KMS-11 (cell line): Measurements from ENCODE around the gene NRCAM.

Experiments used
- H2AFZ ChIP-seq: fragments of 200-600 bp; sonication (generic); 2 replicates; pipeline ENCODE4 v1.6.1; 2016; ENCODE audit warnings: antibody characterized with exemption, mixed run types, low read depth
- H3K27ac ChIP-seq: fragments of 200-600 bp; sonication (generic); 2 replicates; pipeline ENCODE4 v1.6.1; 2016; ENCODE audit warnings: mild to moderate bottlenecking, mixed run types
- H3K27me3 ChIP-seq: fragments of 200-600 bp; sonication (generic); 2 replicates; pipeline ENCODE4 v1.6.1; 2017; ENCODE audit warnings: mild to moderate bottlenecking, low read depth, mixed run types, moderate library complexity; ENCODE audit not compliant: insufficient read depth
- H3K36me3 ChIP-seq: fragments of 200-600 bp; sonication (generic); 2 replicates; pipeline ENCODE4 v1.6.1; 2017; ENCODE audit warnings: mild to moderate bottlenecking, mixed run types; ENCODE audit not compliant: insufficient read depth
- H3K4me1 ChIP-seq: fragments of 200-600 bp; sonication (generic); 2 replicates; pipeline ENCODE4 v1.6.1; 2016; ENCODE audit warnings: mild to moderate bottlenecking, low read depth, mixed run types; ENCODE audit not compliant: poor library complexity, severe bottlenecking
- H3K4me2 ChIP-seq: fragments of 200-600 bp; sonication (generic); 2 replicates; pipeline ENCODE4 v1.7.0; 2016; ENCODE audit warnings: mild to moderate bottlenecking, mixed run types
- H3K4me3 ChIP-seq: fragments of 200-600 bp; sonication (generic); IDR thresholded peaks from 2 replicates; pipeline ENCODE4 v1.6.1; 2017; ENCODE audit warnings: low read depth, low read length, mixed read lengths; ENCODE audit not compliant: insufficient read depth
- H3K79me2 ChIP-seq: fragments of 200-600 bp; sonication (generic); 2 replicates; pipeline ENCODE4 v1.6.1; 2016; ENCODE audit warnings: low read depth, mixed run types; ENCODE audit not compliant: insufficient read depth
- H3K9ac ChIP-seq: fragments of 200-600 bp; sonication (generic); 2 replicates; pipeline ENCODE4 v1.6.1; 2016; ENCODE audit warnings: mild to moderate bottlenecking, mixed run types
- H4K20me1 ChIP-seq: fragments of 200-600 bp; sonication (generic); 2 replicates; pipeline ENCODE4 v1.6.1; 2016; ENCODE audit warnings: mild to moderate bottlenecking, mixed run types; ENCODE audit not compliant: insufficient read depth
- CTCF ChIP-seq: fragments of 200-600 bp; sonication (generic); conservative IDR thresholded peaks from 2 replicates; pipeline ENCODE4 v1.6.1; 2017; ENCODE audit warnings: low read depth, mild to moderate bottlenecking, antibody characterized with exemption, low read length, moderate library complexity, mixed read lengths

Gene NRCAM

GRCh38 chr7:108307595-108307994 lies 148.6 kb downstream of the NRCAM start:
- Histone ChIP-seq H3K9ac (no peak overlapping the region), H3K4me3 (no peak overlapping the region), H3K27me3 (no peaks in the 10 kb centered on the region), H3K27ac (no peak overlapping the region), H2AFZ (no peak overlapping the region), H3K36me3 (no peaks in the 10 kb centered on the region), H3K79me2 (no peaks in the 10 kb centered on the region), H3K4me1 (peaks cover 21% of the 10 kb centered on the region), H3K4me2 (no peak overlapping the region), H4K20me1 (no peaks in the 10 kb centered on the region)
- no peak for TF ChIP-seq CTCF

GRCh38 chr7:108307194-108307593 lies 149.0 kb downstream of the NRCAM start:
- Histone ChIP-seq H3K4me1 (peaks cover 17% of the 10 kb centered on the region), H3K79me2 (no peaks in the 10 kb centered on the region), H4K20me1 (no peaks in the 10 kb centered on the region), H3K9ac (no peak overlapping the region), H3K27ac (no peak overlapping the region), H3K4me2 (no peak overlapping the region), H3K36me3 (no peaks in the 10 kb centered on the region), H2AFZ (no peak overlapping the region), H3K4me3 (no peak overlapping the region), H3K27me3 (no peaks in the 10 kb centered on the region)
- TF ChIP-seq CTCF, result no peak

GRCh38 chr7:108303332-108303731 lies 152.9 kb downstream of the NRCAM start:
- Histone ChIP-seq H3K27ac (no peak overlapping the region), H3K4me3 (no peak overlapping the region), H3K27me3 (no peaks in the 10 kb centered on the region), H3K36me3 (no peaks in the 10 kb centered on the region), H4K20me1 (no peaks in the 10 kb centered on the region), H2AFZ (no peak overlapping the region), H3K4me2 (no peak overlapping the region), H3K9ac (no peak overlapping the region), H3K4me1 (peaks cover 9% of the 10 kb centered on the region), H3K79me2 (no peaks in the 10 kb centered on the region)
- no peak for TF ChIP-seq CTCF

GRCh38 chr7:108301387-108301786 lies 154.8 kb downstream of the NRCAM start:
- H3K36me3 ChIP-seq, result no peaks in the 10 kb centered on the region
- no peak overlapping the region for H2AFZ ChIP-seq
- no peak overlapping the region for H3K9ac ChIP-seq
- no peak overlapping the region for H3K27ac ChIP-seq
- H3K4me3 ChIP-seq, result no peak overlapping the region
- H3K4me2 ChIP-seq, result no peak overlapping the region
- H3K79me2 ChIP-seq, result no peaks in the 10 kb centered on the region
- H3K4me1 ChIP-seq, result peaks cover 9% of the 10 kb centered on the region
- TF ChIP-seq CTCF, result no peak
- no peaks in the 10 kb centered on the region for H4K20me1 ChIP-seq
- H3K27me3 ChIP-seq, result no peaks in the 10 kb centered on the region
